Trophoblast cell (in vitro differentiated cells and primary cell): Measurements from ENCODE around the gene BOC.

ENCODE experiments used
- DNase-seq, 2 donors: peaks; one replicate each; pipeline ENCODE4 v3.0.0-alpha.2; 2016
- H2AFZ ChIP-seq: 2 replicates; pipeline ENCODE4 v1.6.1; 2013; ENCODE audit warnings: low read length, moderate library complexity, mild to moderate bottlenecking; ENCODE audit not compliant: insufficient read depth, poor library complexity
- H2AK5ac ChIP-seq: 2 replicates; pipeline ENCODE4 v1.6.1; 2013; ENCODE audit warnings: mild to moderate bottlenecking, low read length
- H2BK120ac ChIP-seq: 2 replicates; pipeline ENCODE4 v1.6.1; 2013; ENCODE audit warnings: low read length, mild to moderate bottlenecking, moderate library complexity; ENCODE audit not compliant: insufficient read depth, poor library complexity
- H2BK12ac ChIP-seq: 2 replicates; pipeline ENCODE4 v1.6.1; 2013; ENCODE audit warnings: mild to moderate bottlenecking, low read length, moderate library complexity
- H2BK5ac ChIP-seq: 2 replicates; pipeline ENCODE4 v1.6.1; 2013; ENCODE audit warnings: low read length, low read depth, moderate library complexity, mild to moderate bottlenecking; ENCODE audit not compliant: poor library complexity
- H3K14ac ChIP-seq: 2 replicates; pipeline ENCODE4 v1.6.1; 2013; ENCODE audit warnings: mild to moderate bottlenecking, low read length
- H3K18ac ChIP-seq: 2 replicates; pipeline ENCODE4 v1.6.1; 2013; ENCODE audit warnings: mild to moderate bottlenecking, low read length
- H3K23ac ChIP-seq: 2 replicates; pipeline ENCODE4 v1.6.1; 2013; ENCODE audit warnings: low read length
- H3K27ac ChIP-seq: 2 replicates; pipeline ENCODE4 v1.5.1; 2013; ENCODE audit warnings: low read depth, mild to moderate bottlenecking, inconsistent platforms, low read length, moderate library complexity
- H3K27me3 ChIP-seq: 2 replicates; pipeline ENCODE4 v1.6.1; 2013; ENCODE audit warnings: inconsistent platforms, mild to moderate bottlenecking, low read length, moderate library complexity; ENCODE audit not compliant: insufficient read depth
- H3K36me3 ChIP-seq, 2 experiments: 1 replicate in 1 of 2; 2 replicates in 1 of 2; pipeline ENCODE4 v1.6.1; 2013; ENCODE audit warnings: low read length in 2 of 2, mild to moderate bottlenecking in 2 of 2, moderate library complexity in 1 of 2; ENCODE audit not compliant: insufficient read depth in 2 of 2, control insufficient read depth in 1 of 2
- H3K4ac ChIP-seq: 2 replicates; pipeline ENCODE4 v1.6.1; 2013; ENCODE audit warnings: low read depth, mild to moderate bottlenecking, low read length, moderate library complexity
- H3K4me1 ChIP-seq, 2 experiments: 1 replicate in 1 of 2; 2 replicates in 1 of 2; pipeline ENCODE4 v1.6.1; 2013; ENCODE audit warnings: low read length in 2 of 2, mild to moderate bottlenecking in 2 of 2, moderate library complexity in 1 of 2; ENCODE audit not compliant: insufficient read depth in 2 of 2, control insufficient read depth in 1 of 2
- H3K4me2 ChIP-seq: 2 replicates; pipeline ENCODE4 v1.6.1; 2013; ENCODE audit warnings: inconsistent platforms, mild to moderate bottlenecking, low read length, moderate library complexity
- H3K4me3 ChIP-seq: 2 replicates; pipeline ENCODE4 v1.5.1; 2013; ENCODE audit warnings: mild to moderate bottlenecking, low read depth, low read length, inconsistent platforms
- H3K79me1 ChIP-seq: one replicate; pipeline ENCODE4 v1.6.1; 2013; ENCODE audit warnings: low read length
- H3K79me2 ChIP-seq: 2 replicates; pipeline ENCODE4 v1.6.1; 2013; ENCODE audit warnings: low read length, mild to moderate bottlenecking; ENCODE audit not compliant: control insufficient read depth, insufficient read depth, poor library complexity
- H3K9ac ChIP-seq: 2 replicates; pipeline ENCODE4 v1.6.1; 2013; ENCODE audit warnings: mild to moderate bottlenecking, low read length
- H3K9me3 ChIP-seq: 2 replicates; pipeline ENCODE4 v1.6.1; 2013; ENCODE audit warnings: low read depth, mild to moderate bottlenecking, control low read depth, inconsistent platforms, low read length; ENCODE audit not compliant: insufficient read depth
- H4K12ac ChIP-seq: 2 replicates; pipeline ENCODE4 v1.6.1; 2013; ENCODE audit warnings: low read depth, mild to moderate bottlenecking, low read length, moderate library complexity
- H4K8ac ChIP-seq: 2 replicates; pipeline ENCODE4 v1.6.1; 2013; ENCODE audit warnings: low read depth, mild to moderate bottlenecking, low read length, moderate library complexity
- H4K91ac ChIP-seq: one replicate; pipeline ENCODE4 v1.6.1; 2013; ENCODE audit warnings: low read depth, mild to moderate bottlenecking, low read length, moderate library complexity
- WGBS: extraction: QIAGEN DNeasy Blood & Tissue Kit; methylation state at CpG from one replicate; pipeline ENCODE4 v1.1.7; 2013; ENCODE audit warnings: missing lambda C conversion rate; ENCODE audit not compliant: insufficient read length, insufficient coverage; ENCODE audit errors: extremely low coverage; 5-methylcytosine and 5-hydroxymethylcytosine counted together

Gene BOC

DNA sequence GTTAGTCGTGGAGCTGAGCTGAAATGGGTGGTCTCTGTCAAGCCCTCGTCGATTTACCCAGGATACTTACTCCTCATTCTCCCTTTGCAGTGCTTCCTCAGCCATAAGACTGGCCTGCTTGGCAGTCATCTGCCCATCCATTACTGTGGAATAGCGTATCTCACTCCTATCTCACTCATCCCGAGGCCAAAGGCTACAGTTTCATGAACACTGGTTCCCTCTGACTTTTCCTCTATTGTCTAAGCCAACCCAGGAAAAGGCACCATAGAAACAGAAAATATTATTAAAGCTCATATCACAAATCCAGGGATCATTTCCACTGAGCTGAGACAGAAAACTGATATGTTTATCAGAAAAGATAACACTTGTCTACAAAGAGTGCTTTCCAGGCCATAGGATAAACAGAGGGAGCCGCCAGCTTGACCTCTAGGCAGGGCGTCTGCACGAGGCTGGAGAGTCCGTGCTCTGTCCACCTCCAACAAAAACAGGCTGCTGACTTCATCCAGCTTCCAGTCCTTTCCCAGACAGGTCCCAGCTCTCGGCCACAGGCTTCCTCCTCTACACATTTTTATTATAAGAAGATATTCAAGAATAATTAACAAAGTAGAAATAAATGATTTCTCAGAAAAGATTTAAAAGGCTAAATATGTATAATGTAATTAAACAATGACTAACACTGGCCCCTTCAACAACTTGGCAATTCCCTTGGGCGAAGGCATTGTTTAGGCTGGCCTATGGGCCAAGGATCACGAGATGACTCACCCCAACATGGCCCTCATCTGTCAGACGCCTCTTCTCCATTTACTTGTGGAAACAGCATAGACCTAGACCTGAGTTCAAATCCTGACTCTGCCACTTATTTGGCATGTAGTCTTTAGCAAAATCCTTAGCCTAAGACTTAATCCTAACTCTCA lies 27.4 kb upstream of the BOC start:
- H3K4me1 ChIP-seq = peaks cover 0 to 7% of the 10 kb centered on the region in 2 experiments
- H3K36me3 ChIP-seq = no peaks in the 10 kb centered on the region
- WGBS = no CpG with 5 or more reads among the region's 13 CpGs
- no peaks in the 10 kb centered on the region for H3K79me2 ChIP-seq
- no peak overlapping the region for H4K91ac ChIP-seq
- H2BK12ac ChIP-seq = no peak overlapping the region
- DNase-seq = no peak
- H3K9me3 ChIP-seq = no peaks in the 10 kb centered on the region
- no peak overlapping the region for H3K14ac ChIP-seq
- H2AK5ac ChIP-seq = no peak overlapping the region
- no peak overlapping the region for H4K8ac ChIP-seq
- no peak overlapping the region for H2AFZ ChIP-seq
- no peak overlapping the region for H3K4me3 ChIP-seq
- H2BK120ac ChIP-seq = no peak overlapping the region
- no peak overlapping the region for H3K4me2 ChIP-seq
- no peak overlapping the region for H3K9ac ChIP-seq
- H3K18ac ChIP-seq = no peak overlapping the region
- H3K23ac ChIP-seq = no peak overlapping the region
- H3K27me3 ChIP-seq = no peaks in the 10 kb centered on the region
- H3K79me1 ChIP-seq = no peaks in the 10 kb centered on the region
- no peak overlapping the region for H3K27ac ChIP-seq
- H2BK5ac ChIP-seq = no peak overlapping the region
- H3K4ac ChIP-seq = no peak overlapping the region
- no peak overlapping the region for H4K12ac ChIP-seq

DNA sequence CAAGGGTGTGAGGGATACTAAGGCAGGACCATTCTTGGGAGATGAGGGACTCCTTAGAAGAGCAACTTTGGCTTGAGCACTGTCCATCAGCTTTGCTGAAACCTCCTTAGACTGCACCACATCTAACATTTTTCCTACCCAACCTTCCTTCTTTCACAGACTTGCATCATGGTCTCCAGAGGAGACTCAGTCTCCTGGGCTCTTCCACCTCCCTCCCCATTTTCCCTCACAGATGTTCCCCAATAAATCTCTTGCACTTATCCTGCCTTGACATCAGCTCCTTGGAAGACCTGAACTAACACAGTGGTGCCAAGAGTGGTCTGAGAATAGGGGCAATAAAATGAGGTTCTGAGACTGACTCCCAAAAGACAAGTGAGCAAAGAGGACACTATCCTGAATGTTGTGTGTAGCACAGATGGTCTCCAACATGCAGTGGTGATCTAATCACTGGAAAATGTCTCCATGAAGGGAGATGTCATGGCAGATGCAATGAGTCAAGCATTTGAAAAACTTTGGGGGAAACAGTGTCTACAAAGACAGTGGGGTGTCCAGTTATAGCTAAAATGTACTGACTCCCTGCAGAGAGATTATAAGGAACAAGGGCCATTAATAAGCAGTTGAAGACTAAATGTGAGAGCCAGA lies 26.0 kb upstream of the BOC start:
- no peak overlapping the region for H3K4me2 ChIP-seq
- H3K4ac ChIP-seq = no peak overlapping the region
- no peaks in the 10 kb centered on the region for H3K9me3 ChIP-seq
- H3K4me3 ChIP-seq = no peak overlapping the region
- H4K12ac ChIP-seq = no peak overlapping the region
- no peaks in the 10 kb centered on the region for H3K4me1 ChIP-seq
- no peak overlapping the region for H4K8ac ChIP-seq
- no peak overlapping the region for H3K27ac ChIP-seq
- H3K14ac ChIP-seq = no peak overlapping the region
- H3K18ac ChIP-seq = no peak overlapping the region
- H2AFZ ChIP-seq = no peak overlapping the region
- no peak overlapping the region for H3K23ac ChIP-seq
- no peak overlapping the region for H2AK5ac ChIP-seq
- H2BK12ac ChIP-seq = no peak overlapping the region
- no peak overlapping the region for H3K9ac ChIP-seq
- H2BK5ac ChIP-seq = no peak overlapping the region
- no peaks in the 10 kb centered on the region for H3K27me3 ChIP-seq
- no peaks in the 10 kb centered on the region for H3K79me2 ChIP-seq
- H3K36me3 ChIP-seq = no peaks in the 10 kb centered on the region
- no peak overlapping the region for H2BK120ac ChIP-seq
- H3K79me1 ChIP-seq = no peaks in the 10 kb centered on the region
- DNase-seq = no peak
- H4K91ac ChIP-seq = no peak overlapping the region

DNA sequence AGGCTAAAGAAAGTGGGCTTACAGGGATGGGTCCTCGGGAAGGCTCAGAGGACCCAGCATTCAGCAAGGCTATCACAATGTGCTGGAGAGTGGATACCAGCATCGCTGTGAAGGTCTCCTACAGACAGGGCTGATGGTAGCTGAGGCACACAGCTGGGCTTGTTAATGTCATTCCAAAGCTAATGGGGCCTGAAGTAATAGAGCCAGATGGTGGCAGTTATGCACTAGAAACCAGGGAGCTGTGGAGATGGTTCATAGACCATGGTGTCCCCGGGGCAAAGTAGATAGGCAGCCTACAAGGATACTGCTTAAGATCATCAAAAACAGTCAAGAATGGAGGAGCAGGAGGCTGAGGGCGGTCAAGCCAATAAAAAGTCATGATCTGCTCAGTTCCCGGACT lies 24.8 kb upstream of the BOC start:
- Histone ChIP-seq H3K9me3 (no peaks in the 10 kb centered on the region), H3K79me1 (no peaks in the 10 kb centered on the region), H3K4me1 (no peaks in the 10 kb centered on the region), H3K4me2 (no peak overlapping the region), H3K4me3 (no peak overlapping the region), H3K36me3 (no peaks in the 10 kb centered on the region), H3K79me2 (no peaks in the 10 kb centered on the region), H3K9ac (no peak overlapping the region), H2BK120ac (no peak overlapping the region), H3K14ac (no peak overlapping the region), H3K4ac (no peak overlapping the region), H3K23ac (no peak overlapping the region), H3K27me3 (no peaks in the 10 kb centered on the region), H4K91ac (no peak overlapping the region), H2AFZ (no peak overlapping the region), H3K27ac (no peak overlapping the region), H2AK5ac (no peak overlapping the region), H4K8ac (no peak overlapping the region), H2BK12ac (no peak overlapping the region), H4K12ac (no peak overlapping the region), H2BK5ac (no peak overlapping the region), H3K18ac (no peak overlapping the region)
- WGBS = no CpG with 5 or more reads among the region's 5 CpGs
- DNase-seq = peak; percentile 89 to 92

DNA sequence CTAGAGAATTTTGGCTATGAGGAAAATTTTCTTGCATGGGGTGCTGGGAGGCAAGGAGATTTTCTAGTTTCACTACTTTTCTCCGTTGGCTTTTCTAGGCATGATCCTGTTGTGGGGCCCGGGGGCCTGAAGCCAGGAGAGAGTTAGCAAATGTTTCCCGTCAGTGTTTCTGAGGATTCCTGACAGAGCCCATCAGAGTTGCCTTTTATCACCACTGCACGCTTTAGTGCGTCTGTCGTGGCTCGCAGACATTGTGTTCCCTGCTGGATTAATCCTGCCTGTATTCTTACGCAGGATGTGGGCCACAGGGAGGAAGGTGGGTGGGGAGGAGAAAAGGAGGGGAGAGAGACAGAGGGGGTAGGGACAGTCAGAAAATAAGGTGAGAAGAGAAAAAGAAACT lies 18.1 kb upstream of the BOC start:
- H3K4me3 ChIP-seq = no peak overlapping the region
- no peak overlapping the region for H3K9ac ChIP-seq
- peaks cover 0 to 2% of the 10 kb centered on the region in 2 experiments for H3K36me3 ChIP-seq
- no peaks in the 10 kb centered on the region for H3K9me3 ChIP-seq
- H3K4me1 ChIP-seq = peaks cover 6 to 21% of the 10 kb centered on the region in 2 experiments
- no peak overlapping the region for H3K23ac ChIP-seq
- peaks cover 7% of the 10 kb centered on the region for H3K79me1 ChIP-seq
- H3K4me2 ChIP-seq = peak overlapping the region; percentile 28
- H2AK5ac ChIP-seq = no peak overlapping the region
- no peak overlapping the region for H3K18ac ChIP-seq
- H3K27ac ChIP-seq = peak overlapping the region; percentile 77
- H3K27me3 ChIP-seq = no peaks in the 10 kb centered on the region
- no peak overlapping the region for H4K91ac ChIP-seq
- H2BK5ac ChIP-seq = no peak overlapping the region
- no peaks in the 10 kb centered on the region for H3K79me2 ChIP-seq
- no peak overlapping the region for H4K12ac ChIP-seq
- peak; percentile 25 to 26 for DNase-seq
- no peak overlapping the region for H2BK12ac ChIP-seq
- no peak overlapping the region for H3K4ac ChIP-seq
- no peak overlapping the region for H2BK120ac ChIP-seq
- WGBS = no CpG with 5 or more reads among the region's 8 CpGs
- no peak overlapping the region for H4K8ac ChIP-seq
- no peak overlapping the region for H2AFZ ChIP-seq
- H3K14ac ChIP-seq = no peak overlapping the region
